ENCODE measurements around the gene TRAPPC13.
"Not testable (repeated sequence)": the region's sequence is repeated elsewhere in the genome, so short reads cannot be mapped to it uniquely, and the experiment has no call there.

The TRAPPC13 gene

GRCh38 chr5:65676056-65676455 is 51.2 kb downstream of the TRAPPC13 start:
- DNase-seq (ENCODE audit: low spot score) = not testable (repeated sequence)

GRCh38 chr5:65682148-65682547 is 57.3 kb downstream of the TRAPPC13 start:
- DNase-seq (ENCODE audit: low spot score) = no peak

GRCh38 chr5:65693121-65693520 is 68.3 kb downstream of the TRAPPC13 start:
- no peak for DNase-seq (ENCODE audit: low spot score)

- DNase-seq (ENCODE audit: low spot score) = no peak
Measured at GRCh38 chr5:65695162-65695755, 70.4 kb downstream of the TRAPPC13 start.

- DNase-seq (ENCODE audit: low spot score) = no peak
Measured at GRCh38 chr5:65695896-65696295, 71.1 kb downstream of the TRAPPC13 start.

GRCh38 chr5:65696892-65697291 is 72.1 kb downstream of the TRAPPC13 start:
- no peak for DNase-seq (ENCODE audit: low spot score)

GRCh38 chr5:65699338-65699737 is 74.5 kb downstream of the TRAPPC13 start:
- DNase-seq (ENCODE audit: low spot score) = no peak

- DNase-seq (ENCODE audit: low spot score) = peak; percentile 13
Measured at GRCh38 chr5:65702036-65702435, 77.2 kb downstream of the TRAPPC13 start.

- DNase-seq (ENCODE audit: low spot score) = no peak
Measured at GRCh38 chr5:65704621-65705239, 79.9 kb downstream of the TRAPPC13 start.

GRCh38 chr5:65707663-65708062 is 82.8 kb downstream of the TRAPPC13 start:
- DNase-seq (ENCODE audit: low spot score) = no peak

GRCh38 chr5:65708145-65708544 is 83.3 kb downstream of the TRAPPC13 start:
- no peak for DNase-seq (ENCODE audit: low spot score)

Data from LoVo (cell line).